HCT116 (cell line): Measurements from ENCODE around the gene PRKN. TPM values are rescaled to one million over a fixed set of nuclear protein-coding genes. Genes with fewer than 3 reads are reported as not detected.

Experiments used
- ATAC-seq: fragments of 200-7000 bp; cut with Tn5 transposase; 2 replicates; pipeline ENCODE4 v1.9.1; 2020; ENCODE audit warnings: mild to moderate bottlenecking, moderate library complexity
- BruUV-seq: library from RNA; stranded (reverse); fragments of 400-500 nt; replicated peaks from 2 replicates; lab custom pipeline; 2021; lab: Mats Ljungman, UMichigan
- CTCF ChIA-PET: fragments of 300-600 bp; sonication (Branson Sonifier 250); formaldehyde crosslinking; loops from one replicate; lab custom pipeline; 2021; ENCODE audit warnings: antibody characterized with exemption; lab: Charles Lee
- POLR2A ChIA-PET: fragments of 300-600, 350-600 bp; sonication (Branson Sonifier 250); formaldehyde crosslinking; loops from one replicate; lab custom pipeline; 2021; ENCODE audit warnings: antibody characterized with exemption; lab: Charles Lee
- RAD21 ChIA-PET, 2 experiments: fragments of 300-600 bp; sonication (Branson Sonifier 250); formaldehyde crosslinking; loops; one replicate each; lab custom pipeline; 2023; ENCODE audit warnings: low total read pairs in 2 of 2; ENCODE audit not compliant: uncharacterized antibody in 2 of 2, unreplicated experiment in 2 of 2, low non-redundant PET in 1 of 2; lab: Charles Lee
- DNase-seq: peaks from one replicate; pipeline ENCODE4 v3.0.0-alpha.2; 2010; ENCODE audit warnings: low read depth, low spot score
- H2AFZ ChIP-seq: fragments of 200-600 bp; shearing (Covaris generic), sonication (generic); 2 replicates; pipeline ENCODE4 v1.6.1; 2017; ENCODE audit warnings: low read depth, mixed run types, mixed read lengths, antibody characterized with exemption, low read length; ENCODE audit not compliant: poor library complexity, severe bottlenecking
- H3K27ac ChIP-seq: 2 replicates; pipeline ENCODE4 v1.5.1; 2012; ENCODE audit warnings: low read depth, low read length
- H3K27me3 ChIP-seq: fragments of 200-600 bp; sonication (generic); 2 replicates; pipeline ENCODE4 v1.6.1; 2016; ENCODE audit warnings: mixed run types, low read length, mixed read lengths; ENCODE audit not compliant: insufficient read depth
- H3K36me3 ChIP-seq, 2 experiments: fragments of 200-500 bp in 1 of 2; fragments of 200-600 bp in 1 of 2; sonication (Bioruptor generic) in 1 of 2; sonication (generic) in 1 of 2; 2 replicates each; pipeline versions ENCODE4 v1.5.1 to v1.6.1; 2014 to 2016; ENCODE audit warnings: low read length in 2 of 2, inconsistent platforms in 1 of 2, mixed read lengths in 1 of 2, mixed run types in 1 of 2; ENCODE audit not compliant: insufficient read depth in 2 of 2, control insufficient read depth in 1 of 2
- H3K4me1 ChIP-seq, 2 experiments: fragments of 200-600 bp in 1 of 2; sonication (generic) in 1 of 2; 2 replicates each; pipeline versions ENCODE4 v1.5.1 to v1.6.1; 2012 to 2017; ENCODE audit warnings: low read length in 2 of 2, inconsistent platforms in 1 of 2, mild to moderate bottlenecking in 1 of 2, mixed read lengths in 1 of 2, mixed run types in 1 of 2, moderate library complexity in 1 of 2; ENCODE audit not compliant: insufficient read depth in 2 of 2, control insufficient read depth in 1 of 2
- H3K4me2 ChIP-seq: fragments of 200-600 bp; sonication (generic); 2 replicates; pipeline ENCODE4 v1.6.1; 2017; ENCODE audit warnings: mixed run types, low read length, mixed read lengths
- H3K4me3 ChIP-seq, 2 experiments: fragments of 200-600 bp in 1 of 2; sonication (generic) in 1 of 2; replicated peaks in 1 of 2; 2 replicates each; pipeline ENCODE4 v1.5.1; 2011 to 2016; ENCODE audit warnings: low read length in 2 of 2, control low read depth in 1 of 2, low read depth in 1 of 2, mild to moderate bottlenecking in 1 of 2, mixed read lengths in 1 of 2, mixed run types in 1 of 2
- H3K79me2 ChIP-seq: fragments of 200-600 bp; sonication (generic); 2 replicates; pipeline ENCODE4 v1.6.1; 2017; ENCODE audit warnings: mild to moderate bottlenecking, mixed run types, low read length, moderate library complexity, mixed read lengths; ENCODE audit not compliant: insufficient read depth
- H3K9ac ChIP-seq: fragments of 200-600 bp; sonication (generic); 2 replicates; pipeline ENCODE4 v1.6.1; 2016; ENCODE audit warnings: low read length, mixed read lengths
- H3K9me2 ChIP-seq: fragments of 200-600 bp; sonication (generic), shearing (Covaris generic); 2 replicates; pipeline ENCODE4 v1.6.1; 2017; ENCODE audit warnings: mixed run types, mild to moderate bottlenecking, moderate library complexity; ENCODE audit not compliant: insufficient read depth
- H3K9me3 ChIP-seq, 2 experiments: fragments of 200-500 bp in 1 of 2; fragments of 200-600 bp in 1 of 2; sonication (Bioruptor generic) in 1 of 2; sonication (generic) in 1 of 2; 2 replicates each; pipeline ENCODE4 v1.6.1; 2014 to 2017; ENCODE audit warnings: low read length in 2 of 2, mixed read lengths in 2 of 2, inconsistent platforms in 1 of 2, low read depth in 1 of 2, mild to moderate bottlenecking in 1 of 2, mixed run types in 1 of 2, moderate library complexity in 1 of 2; ENCODE audit not compliant: control insufficient read depth in 1 of 2, insufficient read depth in 1 of 2
- H4K20me1 ChIP-seq: fragments of 200-600 bp; sonication (generic), shearing (Covaris generic); 2 replicates; pipeline ENCODE4 v1.6.1; 2017; ENCODE audit warnings: mixed run types, mild to moderate bottlenecking, moderate library complexity; ENCODE audit not compliant: insufficient read depth
- ATF3 ChIP-seq: IDR thresholded peaks from 2 replicates; pipeline ENCODE4 v1.6.1; 2012
- EGR1 ChIP-seq: IDR thresholded peaks from 2 replicates; pipeline ENCODE4 v1.6.1; 2012; ENCODE audit warnings: low read depth
- EZH2 ChIP-seq: fragments of 200-600 bp; sonication (generic); IDR thresholded peaks from 2 replicates; pipeline ENCODE4 v1.6.1; 2017; ENCODE audit warnings: antibody characterized with exemption, mixed run types
- EZH2phosphoT487 ChIP-seq: fragments of 200-600 bp; IDR thresholded peaks from 2 replicates; pipeline ENCODE4 v1.6.1; 2018; ENCODE audit warnings: antibody characterized with exemption, borderline replicate concordance
- MAX ChIP-seq: IDR thresholded peaks from 2 replicates; pipeline ENCODE4 v1.6.1; 2012
- POLR2A ChIP-seq: IDR thresholded peaks from 2 replicates; pipeline ENCODE4 v1.7.0; 2011; ENCODE audit warnings: borderline replicate concordance; ENCODE audit not compliant: insufficient read depth, insufficient read length; ENCODE audit errors: extremely low read depth
- POLR2AphosphoS5 ChIP-seq: IDR thresholded peaks from 2 replicates; pipeline ENCODE4 v1.6.1; 2011; ENCODE audit warnings: mild to moderate bottlenecking, low read depth, low read length, moderate library complexity
- RAD21 ChIP-seq: IDR thresholded peaks from 2 replicates; pipeline ENCODE4 v1.6.1; 2012; ENCODE audit warnings: low read depth, mild to moderate bottlenecking
- REST ChIP-seq: IDR thresholded peaks from 2 replicates; pipeline ENCODE4 v1.6.1; 2012; ENCODE audit warnings: low read depth
- SRF ChIP-seq: IDR thresholded peaks from 2 replicates; pipeline ENCODE4 v1.6.1; 2012; ENCODE audit warnings: low read depth
- TCF7L2 ChIP-seq: IDR thresholded peaks from 2 replicates; pipeline ENCODE4 v1.7.0; 2011; ENCODE audit warnings: borderline replicate concordance, inconsistent platforms; ENCODE audit not compliant: insufficient read depth, insufficient read length; ENCODE audit errors: extremely low read depth
- YY1 ChIP-seq: IDR thresholded peaks from 2 replicates; pipeline ENCODE4 v1.6.1; 2011; ENCODE audit warnings: low read length, low read depth, moderate library complexity, mild to moderate bottlenecking; ENCODE audit not compliant: insufficient replicate concordance; ENCODE audit errors: extremely low read depth
- ZFX ChIP-seq: fragments of 450-650 bp; IDR thresholded peaks from 2 replicates; pipeline ENCODE4 v1.6.1; 2017
- intact Hi-C: fragments of 100-400 bp; cut with micrococcal nuclease; formaldehyde crosslinking; loops from 2 replicates; pipeline ENCODE4 v1.10.0; 2022
- total RNA-seq: library from RNA; stranded (reverse); gene quantifications from one replicate; pipeline ENCODE4 v1.2.1, GENCODE V29; 2021; ENCODE audit not compliant: unreplicated experiment

PRKN gene
- total RNA-seq, 1 experiment from 2014 or later = 2.6 TPM

GRCh38 chr6:161722394-161722793 is 1005.2 kb downstream of the PRKN start:
- H3K9me2 ChIP-seq = no peaks in the 10 kb centered on the region
- no peak overlapping the region for H3K9ac ChIP-seq
- intact Hi-C loops = loop anchor here (10.0 kb wide), 1 partner anchor 598 kb away; no protein-coding TSS in a partner anchor
- H3K27ac ChIP-seq = no peak overlapping the region
- ChIA-PET POLR2A (no interaction called here), RAD21 (no interaction called here), CTCF (no interaction called here)
- no TSS peak for BruUV-seq
- H3K36me3 ChIP-seq = no peaks in the 10 kb centered on the region
- no peak overlapping the region for H3K4me3 ChIP-seq
- no peaks in the 10 kb centered on the region for H4K20me1 ChIP-seq
- DNase-seq (no peak), ATAC-seq (no peak)
- peaks cover 13% of the 10 kb centered on the region; the same call in 1 of the 2 replicates for H3K27me3 ChIP-seq
- H2AFZ ChIP-seq = no peak overlapping the region
- no peaks in the 10 kb centered on the region for H3K9me3 ChIP-seq
- no peak for TF ChIP-seq REST
- TF ChIP-seq, all 23 proteins: peak for 0
- H3K4me2 ChIP-seq = no peak overlapping the region
- no peaks in the 10 kb centered on the region for H3K4me1 ChIP-seq
- H3K79me2 ChIP-seq = no peaks in the 10 kb centered on the region

- no TSS peak for BruUV-seq
- Histone ChIP-seq H3K9me2 (no peaks in the 10 kb centered on the region), H3K79me2 (no peaks in the 10 kb centered on the region), H3K4me3 (no peak overlapping the region), H3K4me2 (no peak overlapping the region), H4K20me1 (no peaks in the 10 kb centered on the region), H3K27me3 (peaks cover 5% of the 10 kb centered on the region; the same call in 1 of the 2 replicates), H3K4me1 (no peaks in the 10 kb centered on the region), H2AFZ (no peak overlapping the region), H3K9me3 (no peaks in the 10 kb centered on the region), H3K36me3 (no peaks in the 10 kb centered on the region), H3K27ac (no peak overlapping the region), H3K9ac (no peak overlapping the region)
- ChIA-PET RAD21 (no interaction called here), POLR2A (no interaction called here), CTCF (no interaction called here)
- no peak for ATAC-seq
- DNase-seq = no peak
- intact Hi-C loops = loop anchor here (10.0 kb wide), 1 partner anchor 597 kb away; no protein-coding TSS in a partner anchor
- no peak for TF ChIP-seq EZH2
- TF ChIP-seq REST = no peak
- no peak for TF ChIP-seq RAD21
- TF ChIP-seq SRF = no peak
- TF ChIP-seq MAX = no peak
- no peak for TF ChIP-seq POLR2A
- TF ChIP-seq TCF7L2 = no peak
- TF ChIP-seq YY1 = no peak
- no peak for TF ChIP-seq EGR1
- TF ChIP-seq ATF3 = no peak
- no peak for TF ChIP-seq POLR2AphosphoS5
- no peak for TF ChIP-seq ZFX
- TF ChIP-seq EZH2phosphoT487 = no peak
Observed at GRCh38 chr6:161721511-161721910, 1006.1 kb downstream of the PRKN start.
